NCI-H2107 treated with DMSO at 0.1 percent for 48 hours (cell line): ENCODE measurements around the gene OIP5.
A peak's percentile ranks its signal among the peaks of the same experiment; 100 is the strongest.
"Not testable (repeated sequence)": the region's sequence is repeated elsewhere in the genome, so short reads cannot be mapped to it uniquely, and the experiment has no call there.

Experiments used
- DNase-seq: peaks from one replicate; lab custom pipeline; 2025; ENCODE audit not compliant: unreplicated experiment; lab: John Stamatoyannopoulos, UW

The OIP5 gene

GRCh38 chr15:41332194-41333025 lies at the start of gene OIP5, which contains the start of gene NUSAP1:
Gene OIP5 (minus strand): TSS chr15:41332591. CDS start chr15:41332561, 30 bp downstream.
Gene NUSAP1 (plus strand): TSS chr15:41332881. CDS start chr15:41332958, 77 bp downstream.
- DNase-seq, result peak; percentile 92

GRCh38 chr15:41377978-41378377 lies 45.6 kb upstream of the OIP5 start:
- DNase-seq, result no peak

- DNase-seq, result no peak
These were observed 35.0 kb upstream of the OIP5 start for GRCh38 chr15:41367418-41367817.

GRCh38 chr15:41354371-41354770 lies 22.0 kb upstream of the OIP5 start:
- DNase-seq, result no peak

GRCh38 chr15:41350057-41350717 lies 17.8 kb upstream of the OIP5 start:
- DNase-seq, result no peak

- no peak for DNase-seq
These were observed 14.8 kb upstream of the OIP5 start for GRCh38 chr15:41347236-41347635.

- no peak for DNase-seq
These were observed 9.1 kb upstream of the OIP5 start for GRCh38 chr15:41341519-41341918.

- DNase-seq, result no peak
These were observed 7.9 kb upstream of the OIP5 start for GRCh38 chr15:41340189-41340695.

GRCh38 chr15:41337631-41338522 lies 5.5 kb upstream of the OIP5 start:
- no peak for DNase-seq

GRCh38 chr15:41337047-41337446 lies 4.7 kb upstream of the OIP5 start:
- DNase-seq, result no peak

- DNase-seq, result no peak
These were observed 4.2 kb upstream of the OIP5 start for GRCh38 chr15:41336549-41336948.

GRCh38 chr15:41334293-41335120 lies 2.1 kb upstream of the OIP5 start:
- no peak for DNase-seq

GRCh38 chr15:41333026-41333562 lies 703 bp upstream of the OIP5 start:
- no peak for DNase-seq

GRCh38 chr15:41331833-41332193 lies 578 bp downstream of the OIP5 start:
- DNase-seq, result peak; percentile 44

- no peak for DNase-seq
These were observed 1.1 kb downstream of the OIP5 start for GRCh38 chr15:41331281-41331680.

- no peak for DNase-seq
These were observed 8.8 kb downstream of the OIP5 start for GRCh38 chr15:41323611-41324010.

GRCh38 chr15:41320805-41321330 lies 11.5 kb downstream of the OIP5 start:
- DNase-seq, result not testable (repeated sequence)

- DNase-seq, result no peak
These were observed 23.0 kb downstream of the OIP5 start for GRCh38 chr15:41309226-41309905.

GRCh38 chr15:41307679-41308078 lies 24.7 kb downstream of the OIP5 start:
- DNase-seq, result no peak
